PC-3 (cell line): ENCODE measurements around the gene CENPV.

Source experiments
- EZH2 ChIP-seq: fragments of 300-600 bp; sonication (generic); IDR thresholded peaks from one replicate; pipeline ENCODE4 v1.6.1; 2017; ENCODE audit warnings: antibody characterized with exemption, mild to moderate bottlenecking, low read length; ENCODE audit not compliant: unreplicated experiment
- EZH2phosphoT487 ChIP-seq: fragments of 300-600 bp; sonication (generic); IDR thresholded peaks from 2 replicates; pipeline ENCODE4 v1.6.1; 2018; ENCODE audit warnings: mild to moderate bottlenecking, antibody characterized with exemption, low read length, borderline replicate concordance
- TF ChIP-seq, protein P1 (sequence below): fragments of 300-600 bp; sonication (generic); conservative IDR thresholded peaks from 2 replicates; pipeline ENCODE4 v1.5.1; 2017; ENCODE audit warnings: antibody characterized with exemption, low read depth, mild to moderate bottlenecking, low read length

DNA sequence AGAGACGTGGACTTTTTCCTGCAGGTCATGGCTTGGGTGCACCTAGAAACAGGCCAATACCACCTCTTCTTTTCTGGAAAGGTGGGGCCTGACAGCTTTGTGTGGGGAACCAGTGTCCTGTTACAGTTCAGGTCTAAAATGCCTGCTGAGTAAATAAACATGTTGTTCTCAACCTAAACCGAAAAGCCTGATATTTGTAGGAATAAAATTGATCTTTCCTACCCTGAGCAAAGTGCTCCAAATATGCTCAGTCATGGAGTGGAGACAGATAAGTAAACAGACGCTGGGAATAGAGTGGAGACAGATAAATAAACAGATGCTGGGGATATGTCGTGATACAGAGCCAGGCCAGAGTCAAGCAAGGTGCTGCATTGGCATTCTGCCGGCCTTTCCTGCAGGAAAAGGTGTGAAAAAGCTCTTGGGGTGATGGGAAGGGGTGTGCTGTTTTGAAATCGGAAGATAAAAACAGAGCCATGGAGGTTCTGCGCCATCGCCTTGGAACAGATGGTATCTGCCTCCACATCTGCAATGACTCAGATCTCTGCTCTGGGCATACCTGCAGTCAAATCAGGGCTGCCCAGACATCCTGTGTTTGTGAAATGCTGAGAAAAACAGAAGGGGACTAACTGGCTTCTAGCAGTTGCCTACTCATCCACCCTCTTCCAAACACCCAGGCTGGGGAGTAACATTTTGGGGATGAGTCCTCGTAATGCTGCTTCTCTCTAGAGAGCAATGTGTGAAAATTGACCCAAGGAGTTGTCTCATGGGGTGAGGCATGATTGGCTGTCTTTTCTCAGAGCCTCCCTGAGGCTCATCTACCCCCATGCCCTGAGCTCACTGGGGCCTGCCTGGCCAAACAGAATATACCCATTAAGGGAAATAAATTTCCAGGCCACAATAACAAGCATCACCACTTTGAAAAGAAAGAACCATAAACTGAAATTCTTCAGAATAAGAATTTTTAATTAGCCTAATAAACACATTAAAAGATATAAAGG, 45.3 kb upstream of the CENPV start:
- TF ChIP-seq, protein P1, sequence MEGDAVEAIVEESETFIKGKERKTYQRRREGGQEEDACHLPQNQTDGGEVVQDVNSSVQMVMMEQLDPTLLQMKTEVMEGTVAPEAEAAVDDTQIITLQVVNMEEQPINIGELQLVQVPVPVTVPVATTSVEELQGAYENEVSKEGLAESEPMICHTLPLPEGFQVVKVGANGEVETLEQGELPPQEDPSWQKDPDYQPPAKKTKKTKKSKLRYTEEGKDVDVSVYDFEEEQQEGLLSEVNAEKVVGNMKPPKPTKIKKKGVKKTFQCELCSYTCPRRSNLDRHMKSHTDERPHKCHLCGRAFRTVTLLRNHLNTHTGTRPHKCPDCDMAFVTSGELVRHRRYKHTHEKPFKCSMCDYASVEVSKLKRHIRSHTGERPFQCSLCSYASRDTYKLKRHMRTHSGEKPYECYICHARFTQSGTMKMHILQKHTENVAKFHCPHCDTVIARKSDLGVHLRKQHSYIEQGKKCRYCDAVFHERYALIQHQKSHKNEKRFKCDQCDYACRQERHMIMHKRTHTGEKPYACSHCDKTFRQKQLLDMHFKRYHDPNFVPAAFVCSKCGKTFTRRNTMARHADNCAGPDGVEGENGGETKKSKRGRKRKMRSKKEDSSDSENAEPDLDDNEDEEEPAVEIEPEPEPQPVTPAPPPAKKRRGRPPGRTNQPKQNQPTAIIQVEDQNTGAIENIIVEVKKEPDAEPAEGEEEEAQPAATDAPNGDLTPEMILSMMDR: no peak
- no peak for TF ChIP-seq EZH2
- no peak for TF ChIP-seq EZH2phosphoT487
